T follicular helper cell (primary cell): ENCODE results near the gene CARMIL3.

Experiments used
- DNase-seq: peaks from one replicate; pipeline ENCODE4 v3.0.0-alpha.2; 2020; ENCODE audit warnings: low read depth

CARMIL3 gene

DNA sequence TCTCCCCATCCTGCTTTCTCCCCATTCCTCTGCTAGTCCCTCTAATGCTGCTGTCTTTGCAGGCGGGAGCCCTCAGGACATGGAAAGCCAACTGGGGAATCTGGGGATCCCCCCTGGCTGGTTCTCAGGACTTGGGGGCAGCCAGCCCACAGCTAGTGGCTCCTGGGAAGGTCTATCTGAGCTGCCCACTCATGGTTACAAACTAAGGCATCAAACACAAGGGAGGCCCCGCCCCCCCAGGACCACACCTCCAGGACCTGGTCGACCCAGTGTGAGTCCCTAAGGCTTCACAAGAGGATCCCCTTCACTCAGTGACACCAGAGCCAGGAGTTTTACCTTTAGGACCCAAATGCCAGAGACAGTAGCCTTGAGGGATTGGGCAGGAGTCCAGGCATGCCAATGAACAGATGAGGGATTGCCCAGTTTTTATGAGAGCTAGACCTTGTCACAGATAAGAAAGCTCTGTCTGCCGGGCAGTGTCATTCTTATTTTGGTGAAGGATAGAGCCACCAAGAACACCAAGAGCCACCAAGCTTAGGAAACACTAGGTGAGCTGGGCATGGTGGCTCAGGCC lies 11.5 kb downstream of the CARMIL3 start:
- DNase-seq: no peak

DNA sequence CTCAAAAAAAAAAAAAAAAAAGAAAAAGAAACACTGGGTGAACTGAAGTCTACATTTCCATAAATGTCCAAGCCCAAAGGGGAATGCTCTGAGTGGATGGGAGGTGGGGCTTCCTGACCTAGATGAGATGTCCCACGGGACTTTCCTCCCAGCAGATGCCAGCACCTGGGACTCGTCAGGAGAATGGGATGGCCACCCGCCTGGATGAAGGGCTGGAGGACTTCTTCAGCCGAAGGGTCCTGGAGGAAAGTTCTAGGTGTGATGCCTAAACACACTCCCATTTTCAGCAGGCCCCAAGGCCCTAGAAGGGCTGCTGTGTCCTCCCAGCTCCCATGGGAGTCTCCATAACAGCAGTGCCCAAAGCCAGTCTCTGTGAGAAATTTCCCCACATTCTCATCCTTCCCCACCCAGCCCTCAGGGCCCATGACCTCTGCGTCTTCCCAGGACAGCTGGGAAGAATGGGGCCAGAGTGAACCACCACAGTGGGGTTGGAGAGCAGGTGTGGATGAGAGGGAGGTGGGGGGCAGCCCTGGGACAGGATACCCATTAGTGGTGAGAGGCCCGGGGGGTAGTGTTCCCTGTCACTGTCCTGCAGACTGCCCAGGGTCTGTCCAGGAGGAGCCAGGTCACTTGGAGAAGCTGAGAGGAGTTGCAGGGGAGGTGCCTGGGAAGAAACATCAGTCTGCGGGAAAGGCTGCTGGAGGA lies 12.4 kb downstream of the CARMIL3 start:
- DNase-seq: no peak

DNA sequence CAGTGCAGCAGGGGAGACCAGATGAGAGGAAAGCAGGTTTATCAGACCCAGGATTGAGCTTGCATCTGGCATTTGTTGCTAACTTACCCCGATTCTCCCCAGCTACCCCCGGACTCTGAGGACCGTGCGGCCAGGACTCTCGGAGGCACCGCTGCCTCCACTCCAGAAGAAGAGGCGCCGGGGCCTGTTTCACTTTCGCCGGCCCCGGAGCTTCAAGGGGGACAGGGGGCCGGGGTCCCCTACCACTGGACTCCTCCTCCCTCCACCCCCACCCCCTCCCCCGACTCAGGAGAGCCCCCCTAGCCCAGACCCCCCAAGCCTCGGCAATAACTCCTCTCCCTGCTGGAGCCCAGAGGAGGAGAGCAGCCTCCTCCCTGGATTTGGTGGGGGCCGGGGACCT lies 13.0 kb downstream of the CARMIL3 start:
- no peak for DNase-seq

DNA sequence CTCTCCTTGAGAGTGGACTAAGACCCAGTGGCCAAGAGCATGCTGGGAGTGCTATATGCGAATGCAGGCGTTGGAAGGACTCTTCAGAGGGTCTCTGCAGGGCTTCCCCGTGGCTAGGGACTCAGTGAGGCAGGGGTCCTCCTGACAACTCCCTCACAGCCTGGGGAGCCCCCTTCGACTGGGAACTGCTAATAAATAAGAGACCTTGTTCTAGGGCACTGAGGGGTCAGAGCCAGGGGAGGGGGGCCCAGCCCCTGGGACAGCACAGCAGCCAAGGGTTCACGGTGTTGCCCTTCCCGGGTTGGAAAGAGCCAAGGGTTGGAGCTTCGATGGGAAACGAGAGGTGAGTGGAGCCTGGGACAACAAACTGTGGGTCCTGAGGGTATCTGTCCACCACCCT lies 13.6 kb downstream of the CARMIL3 start:
- no peak for DNase-seq

DNA sequence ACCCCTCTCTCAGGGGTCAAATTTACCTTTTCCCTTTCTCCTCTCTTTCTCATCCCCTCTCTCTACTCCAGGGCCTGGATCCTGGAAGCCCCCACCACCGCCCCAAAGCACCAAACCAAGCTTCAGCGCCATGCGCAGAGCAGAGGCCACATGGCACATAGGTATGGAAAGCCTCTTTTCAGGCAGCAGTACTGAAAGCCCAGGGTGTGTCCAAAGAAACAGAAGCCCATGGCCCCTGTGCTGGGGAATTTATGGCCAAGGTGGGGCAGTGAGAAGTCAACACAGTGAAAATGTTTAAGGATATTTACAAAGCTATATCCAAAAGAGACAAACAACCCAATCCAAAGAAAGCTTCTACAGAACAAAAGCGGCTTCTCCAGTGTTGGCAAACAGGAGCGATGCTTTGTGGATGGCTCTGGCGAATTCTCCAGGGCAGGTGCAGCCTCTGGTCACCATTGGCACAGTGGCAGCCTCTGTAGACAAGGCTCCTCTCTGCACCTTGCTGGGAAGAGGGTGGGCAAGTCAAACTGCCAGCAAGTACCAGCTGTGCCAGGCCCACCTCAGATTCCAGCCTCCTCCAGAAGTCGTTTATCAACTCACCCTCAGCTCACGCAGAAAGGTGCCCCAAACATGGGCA lies 14.8 kb downstream of the CARMIL3 start:
- no peak for DNase-seq

DNA sequence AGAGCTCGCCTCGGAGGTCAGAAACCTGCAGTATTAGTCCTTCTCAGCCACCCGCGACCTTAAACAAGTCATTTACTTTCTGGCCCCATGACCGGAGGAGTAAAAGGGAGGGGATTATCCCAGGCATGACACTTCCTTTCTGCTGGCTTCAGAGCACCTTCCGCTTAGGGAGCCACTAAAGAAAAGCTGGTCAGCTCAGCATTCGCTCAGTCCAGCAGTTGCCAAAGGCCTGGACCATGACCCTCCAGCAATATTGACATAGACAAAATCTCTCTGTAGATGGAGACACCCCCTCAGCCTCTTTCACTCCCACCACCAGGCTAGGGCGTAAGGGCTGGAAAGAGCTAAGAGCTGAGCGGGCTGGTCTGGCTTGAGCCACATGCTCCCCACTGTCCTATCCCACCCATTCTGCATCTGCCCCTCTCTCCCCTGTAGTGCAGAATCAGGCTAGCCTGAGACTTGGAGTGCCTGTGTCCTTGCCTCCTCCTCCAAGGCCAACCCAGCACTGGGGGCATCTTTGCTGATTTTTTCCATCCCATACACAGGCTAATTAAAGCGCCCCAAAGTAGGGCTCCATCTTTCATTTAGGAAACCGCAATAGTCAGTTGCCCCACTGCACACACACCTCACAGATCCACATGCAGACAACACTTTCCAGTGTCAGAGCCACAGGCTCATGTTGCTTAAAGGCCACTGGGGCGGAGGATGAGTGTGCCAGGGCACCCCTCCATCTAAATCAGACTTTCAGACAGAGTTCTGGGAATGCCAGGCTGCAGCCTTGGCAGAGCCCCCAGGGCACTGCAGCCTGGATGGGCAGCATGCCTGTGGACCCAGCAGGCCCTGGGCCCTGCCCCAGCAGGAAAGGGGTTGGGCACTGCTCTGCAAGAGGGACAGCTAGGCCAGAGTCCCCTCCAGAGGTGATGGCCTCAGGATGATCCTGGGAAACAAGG lies 15.6 kb downstream of the CARMIL3 start:
- DNase-seq: no peak

DNA sequence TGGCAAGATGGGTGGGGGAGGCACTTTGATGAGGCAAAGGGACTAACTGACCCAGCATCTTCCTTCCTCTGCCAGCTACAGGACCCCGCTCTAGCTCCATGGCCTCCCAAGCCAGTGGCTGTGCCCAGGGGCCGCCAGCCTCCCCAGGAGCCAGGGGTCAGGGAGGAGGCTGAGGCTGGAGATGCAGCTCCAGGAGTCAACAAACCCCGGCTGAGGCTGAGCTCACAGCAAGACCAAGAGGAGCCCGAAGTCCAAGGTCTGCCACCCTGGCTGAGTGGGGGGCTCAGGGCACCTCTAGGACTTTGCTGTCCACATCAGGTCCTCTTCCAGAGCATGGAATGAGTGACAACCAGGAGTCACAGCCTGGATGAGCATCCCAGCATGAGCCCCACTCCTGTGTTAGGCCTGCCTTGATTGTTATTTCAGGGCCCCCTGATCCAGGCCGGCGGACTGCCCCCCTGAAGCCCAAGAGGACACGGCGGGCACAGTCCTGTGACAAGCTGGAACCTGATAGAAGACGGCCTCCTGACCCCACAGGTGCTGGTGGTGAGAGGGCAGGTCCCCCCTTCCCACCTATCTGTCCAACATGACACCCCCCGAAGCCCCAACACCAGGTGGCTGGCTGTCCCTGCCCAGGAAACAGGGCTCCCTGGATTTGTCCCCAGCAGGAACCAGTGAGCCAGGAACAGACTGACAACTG lies 17.1 kb downstream of the CARMIL3 start:
- no peak for DNase-seq

DNA sequence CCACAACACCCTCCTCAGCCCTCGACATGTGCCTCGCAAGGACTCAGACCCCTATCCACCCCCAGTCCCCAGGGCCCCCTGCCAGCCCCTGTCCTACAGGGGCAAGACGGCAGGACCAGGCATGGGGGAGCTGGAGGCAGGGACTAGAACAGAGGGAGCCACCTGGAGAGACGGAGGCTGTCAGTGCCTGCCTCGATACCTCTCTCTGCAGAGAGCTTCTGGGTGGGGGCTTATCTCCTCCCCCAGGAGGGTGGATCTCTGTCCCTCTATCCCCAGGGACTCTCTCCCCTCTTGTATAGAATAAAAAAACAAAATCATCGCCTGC lies 17.6 kb downstream of the CARMIL3 start:
- no peak for DNase-seq

DNA sequence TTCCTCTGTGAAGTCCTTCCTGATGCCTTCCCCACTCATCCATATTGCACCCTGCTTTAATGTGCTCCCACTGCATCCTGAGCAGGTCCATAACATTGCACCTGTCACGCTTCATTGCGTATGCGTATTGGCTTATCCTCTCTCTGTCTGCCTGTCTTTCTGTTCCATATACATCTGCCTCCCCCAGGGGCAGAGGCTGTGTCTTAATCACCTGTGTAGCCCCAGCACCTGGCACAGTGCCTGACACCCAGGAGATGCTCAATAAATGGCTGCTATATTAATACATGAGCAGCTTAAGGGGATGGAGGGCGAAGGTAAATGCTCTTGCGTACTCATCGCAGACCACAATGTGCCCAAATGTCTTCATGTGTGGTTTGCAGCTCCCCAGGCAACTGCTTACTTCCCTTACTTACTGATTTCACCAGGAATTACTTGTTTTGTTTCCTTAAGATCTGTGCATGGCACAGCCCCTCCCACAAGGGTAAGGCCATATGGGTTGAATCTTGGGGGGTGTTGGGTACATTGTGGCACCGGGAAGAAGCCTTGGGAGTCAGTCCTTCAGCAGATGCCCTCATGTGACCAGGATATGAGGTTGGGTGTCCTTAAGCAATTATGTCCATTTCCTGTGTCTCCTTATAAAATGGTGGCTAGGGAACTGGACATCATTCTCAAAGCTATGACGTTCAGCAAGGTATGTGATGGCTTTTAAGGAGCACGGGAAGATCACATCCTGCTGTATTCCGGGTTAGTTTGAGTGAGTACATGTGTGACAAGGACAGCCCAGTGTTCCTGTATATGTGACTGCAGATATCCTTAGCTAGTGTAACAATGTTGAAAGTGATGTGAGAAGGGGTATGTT lies 18.7 kb downstream of the CARMIL3 start:
- DNase-seq: no peak

DNA sequence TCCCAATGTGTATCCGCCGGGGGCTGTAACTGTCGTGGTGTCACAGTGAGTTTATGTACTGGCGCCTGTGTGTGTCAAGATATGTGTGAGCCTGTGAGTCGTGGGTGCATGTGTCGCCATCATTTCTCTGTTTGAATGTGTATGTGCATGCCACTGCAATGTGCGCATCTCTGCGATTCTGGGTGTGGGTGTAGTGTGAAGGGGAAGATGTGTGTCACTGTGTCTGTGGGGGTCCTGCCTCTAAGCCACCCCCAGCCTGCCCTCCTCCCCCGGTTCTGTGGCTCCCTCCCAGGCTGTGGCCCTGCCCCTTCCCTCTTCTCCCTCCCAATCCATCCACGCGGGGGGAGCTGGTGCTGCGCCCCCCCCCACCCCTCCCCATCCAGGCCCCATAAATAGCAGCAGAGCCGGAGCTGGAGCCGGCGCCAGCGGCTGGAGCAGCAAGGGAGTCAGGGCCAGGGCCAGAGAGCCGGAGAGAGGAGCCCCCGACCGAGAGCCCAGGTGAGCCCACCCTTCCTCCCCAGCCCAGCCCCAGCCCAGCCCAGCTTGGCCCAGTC lies 19.4 kb downstream of the CARMIL3 start, which contains the start of gene CPNE6:
TSS of gene CPNE6 (plus strand) at position 419 of the 554 bp plus-strand sequence. CDS start 1,375 bp downstream, outside the sequence.
- DNase-seq: no peak

DNA sequence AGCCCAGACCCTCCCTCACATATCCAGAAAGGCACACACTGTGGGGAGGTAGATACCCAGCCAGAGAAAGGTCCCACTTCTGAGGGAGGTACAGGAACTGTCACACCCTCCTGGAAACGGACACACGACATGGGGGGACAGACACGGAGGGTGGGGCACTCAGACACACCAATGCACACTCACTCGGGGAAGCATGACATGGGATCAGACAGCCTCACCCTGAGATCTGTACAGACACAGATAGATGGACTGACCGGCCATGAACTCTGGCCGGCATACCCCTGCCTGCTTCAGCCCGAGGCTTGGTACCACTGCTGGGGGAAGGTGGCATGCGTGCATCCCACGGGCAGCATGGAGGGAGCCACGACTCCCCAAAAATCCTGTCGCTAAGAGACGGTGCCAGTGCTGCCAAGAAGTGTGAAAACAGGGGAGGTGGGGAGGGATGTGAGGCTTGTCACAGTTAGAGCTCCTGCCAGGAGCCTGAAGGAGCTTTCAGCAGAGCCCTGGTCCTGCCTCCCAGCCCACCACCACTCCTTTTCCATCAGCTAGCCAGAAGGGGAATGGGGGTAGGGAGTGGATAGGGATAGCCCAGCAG lies 20.1 kb downstream of the CARMIL3 start:
- no peak for DNase-seq

DNA sequence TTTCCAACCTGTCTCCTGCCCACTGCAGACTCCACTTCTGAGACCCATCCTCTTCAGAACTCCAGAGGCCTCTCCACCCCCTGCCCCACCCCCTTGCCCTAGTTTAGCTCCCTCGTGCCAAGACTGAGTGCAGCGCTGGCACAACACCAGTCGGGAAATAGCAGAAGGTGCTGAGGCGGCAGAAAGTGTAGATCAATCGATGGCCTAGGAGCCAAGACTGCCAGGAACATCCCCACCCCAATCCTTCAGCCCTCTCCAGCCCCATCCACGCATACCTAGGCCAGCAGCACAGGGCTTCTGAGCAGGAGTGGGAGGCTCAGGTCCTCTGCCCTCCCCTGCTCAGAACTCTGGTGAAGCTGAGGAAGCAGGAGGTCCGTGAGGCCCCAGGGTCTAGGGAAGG lies 20.6 kb downstream of the CARMIL3 start:
- no peak for DNase-seq

DNA sequence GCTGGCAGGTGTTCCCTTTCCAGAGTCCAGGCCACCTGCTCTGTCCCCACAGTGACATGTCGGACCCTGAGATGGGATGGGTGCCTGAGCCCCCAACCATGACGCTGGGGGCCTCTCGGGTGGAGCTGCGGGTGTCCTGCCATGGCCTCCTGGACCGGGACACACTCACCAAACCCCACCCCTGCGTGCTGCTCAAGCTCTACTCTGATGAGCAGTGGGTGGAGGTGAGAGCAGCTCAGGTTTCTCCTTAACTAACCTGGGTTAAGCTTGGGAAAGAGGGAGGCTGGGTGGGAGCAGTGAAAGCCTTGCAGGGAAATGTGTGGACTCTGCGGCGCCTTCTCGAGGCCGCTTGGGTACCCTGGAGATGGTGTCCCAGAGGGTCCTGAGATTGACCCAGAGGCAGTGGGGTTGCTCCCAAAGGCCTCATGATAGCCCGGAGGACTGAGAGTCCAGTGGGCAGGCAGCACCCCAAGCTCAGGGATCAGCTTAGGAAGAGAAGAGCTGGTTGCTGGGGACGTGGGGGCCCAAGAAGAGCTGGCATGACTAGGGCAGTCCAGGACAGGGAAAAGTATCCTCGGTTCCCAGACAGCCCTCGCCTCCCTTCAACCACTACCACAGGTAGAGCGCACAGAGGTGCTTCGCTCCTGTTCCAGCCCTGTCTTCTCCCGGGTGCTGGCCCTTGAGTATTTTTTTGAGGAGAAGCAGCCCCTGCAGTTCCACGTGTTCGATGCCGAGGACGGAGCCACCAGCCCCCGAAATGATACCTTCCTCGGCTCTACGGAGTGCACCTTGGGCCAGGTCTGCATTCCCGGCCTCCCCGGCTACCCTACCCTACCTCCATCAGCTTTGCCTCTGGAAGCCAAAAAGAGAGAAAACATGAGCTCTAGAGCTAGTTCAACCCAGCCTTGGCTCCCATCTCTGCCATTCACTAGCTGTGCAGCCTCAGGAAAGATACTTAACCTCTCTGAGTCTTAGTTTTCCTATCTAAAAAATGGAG lies 21.4 kb downstream of the CARMIL3 start:
- DNase-seq: no peak

DNA sequence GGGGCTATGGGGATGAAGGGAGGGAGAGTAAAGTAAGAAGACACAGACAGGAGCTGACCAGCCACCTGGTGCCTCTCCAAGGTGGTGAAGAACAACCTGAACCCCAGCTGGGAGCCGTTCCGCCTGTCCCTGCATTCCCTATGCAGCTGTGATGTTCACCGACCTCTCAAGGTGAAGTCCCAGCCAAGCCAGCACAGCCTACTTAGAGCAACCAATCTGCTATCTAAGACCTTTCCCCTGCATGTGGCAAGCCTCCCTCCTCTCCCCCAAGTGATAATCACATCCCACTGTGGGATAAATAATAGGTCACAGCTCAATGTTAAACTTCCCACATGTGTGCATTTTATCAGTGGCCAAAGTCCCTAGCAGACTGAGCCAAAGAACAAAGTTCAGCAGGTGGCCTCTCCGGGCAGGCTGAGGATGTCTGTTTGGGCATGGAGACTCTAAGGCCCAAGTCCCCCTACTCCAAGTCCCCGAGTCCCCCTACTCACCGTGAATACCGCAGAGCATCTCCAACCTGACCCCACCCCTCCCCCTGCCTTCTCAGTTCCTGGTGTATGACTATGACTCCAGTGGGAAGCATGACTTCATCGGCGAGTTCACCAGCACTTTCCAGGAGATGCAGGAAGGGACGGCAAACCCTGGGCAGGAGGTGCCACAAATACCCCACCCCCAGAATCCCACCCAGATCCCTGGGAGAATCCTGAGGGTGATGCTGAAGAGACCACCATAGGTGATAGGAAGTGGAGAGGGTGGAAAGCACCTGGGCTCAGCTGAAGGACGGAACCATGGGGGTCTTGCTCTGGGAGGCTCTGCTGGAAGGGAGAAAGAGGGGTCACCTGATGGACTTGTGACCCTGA lies 23.0 kb downstream of the CARMIL3 start:
- no peak for DNase-seq

DNA sequence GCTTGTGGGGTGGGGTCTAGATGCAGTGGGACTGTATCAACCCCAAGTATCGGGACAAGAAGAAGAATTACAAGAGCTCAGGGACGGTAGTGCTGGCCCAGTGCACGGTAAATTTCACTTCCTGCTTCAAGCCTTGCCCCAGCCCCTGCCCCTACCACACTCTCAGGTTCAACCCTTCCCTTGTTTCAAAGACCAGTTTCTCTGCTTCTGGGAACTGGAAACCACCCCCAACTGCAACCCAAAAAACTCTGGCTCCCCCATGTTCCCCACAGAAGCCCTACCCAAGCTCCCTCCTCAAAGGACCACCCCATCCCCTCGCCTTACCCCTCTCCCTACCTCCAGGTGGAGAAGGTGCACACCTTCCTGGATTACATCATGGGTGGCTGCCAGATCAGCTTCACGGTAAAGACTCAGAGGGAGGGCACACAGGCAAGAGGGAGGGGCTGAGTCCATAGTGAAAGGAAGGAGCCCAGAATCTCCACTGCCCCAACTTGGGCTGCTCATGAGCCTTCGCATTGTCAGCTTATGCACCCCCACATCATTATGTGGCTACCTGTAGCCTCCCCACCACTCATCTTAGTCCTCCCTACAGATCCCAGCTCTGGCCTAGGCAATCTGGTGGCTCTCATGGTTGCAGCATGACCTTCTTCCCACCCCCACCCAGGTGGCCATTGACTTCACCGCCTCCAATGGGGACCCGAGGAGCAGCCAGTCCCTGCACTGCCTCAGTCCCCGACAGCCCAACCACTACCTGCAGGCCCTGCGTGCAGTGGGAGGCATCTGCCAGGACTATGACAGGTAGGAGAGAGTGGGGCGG lies 23.9 kb downstream of the CARMIL3 start:
- DNase-seq: no peak

DNA sequence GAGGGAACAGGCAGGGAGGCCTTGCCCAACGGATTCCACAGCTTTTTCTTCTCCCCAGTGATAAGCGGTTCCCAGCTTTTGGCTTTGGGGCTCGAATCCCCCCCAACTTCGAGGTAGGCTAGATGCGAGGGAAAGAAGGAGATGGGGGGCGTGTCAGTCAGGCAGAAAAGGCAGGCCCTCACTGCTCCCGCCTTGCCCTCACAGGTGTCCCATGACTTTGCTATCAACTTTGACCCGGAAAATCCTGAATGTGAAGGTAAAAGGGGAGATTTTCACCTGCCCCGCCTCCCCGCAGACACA lies 24.4 kb downstream of the CARMIL3 start:
- no peak for DNase-seq

DNA sequence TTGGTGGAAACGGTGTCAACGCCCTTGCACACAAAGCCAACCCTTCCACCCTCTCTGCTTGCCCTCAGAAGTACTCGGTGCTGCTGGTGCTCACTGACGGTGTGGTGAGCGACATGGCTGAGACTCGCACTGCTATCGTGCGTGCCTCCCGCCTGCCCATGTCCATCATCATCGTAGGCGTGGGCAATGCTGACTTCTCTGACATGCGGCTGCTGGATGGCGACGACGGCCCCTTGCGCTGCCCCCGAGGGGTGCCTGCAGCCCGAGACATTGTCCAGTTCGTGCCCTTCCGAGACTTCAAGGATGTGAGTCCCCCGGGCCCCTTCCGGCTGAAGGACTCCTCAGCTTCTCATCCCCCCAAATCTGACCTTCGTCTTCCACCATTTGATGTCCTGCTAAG lies 25.3 kb downstream of the CARMIL3 start:
- DNase-seq: no peak
